Measurements from ENCODE around the gene DOK6.

The DOK6 gene

DNA sequence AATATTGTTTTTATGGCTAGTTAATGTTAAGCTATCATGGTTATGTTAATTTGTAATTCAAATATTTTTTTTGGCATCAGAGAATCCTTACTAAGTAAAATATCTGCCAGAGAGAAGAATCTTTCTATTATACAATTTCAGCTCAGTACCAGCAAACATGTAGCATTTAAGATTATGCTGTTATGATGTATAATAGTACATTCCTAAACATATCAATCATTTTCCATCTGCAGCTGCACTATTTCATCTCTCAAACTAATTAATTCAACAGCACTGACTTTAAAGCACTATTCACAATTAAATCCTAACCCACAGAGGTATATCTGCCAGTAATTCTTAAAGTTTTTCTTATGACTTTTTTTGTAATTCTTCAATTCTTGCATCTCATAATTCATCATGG, 296.4 kb downstream of the DOK6 start:
- no peak for DNase-seq

DNA sequence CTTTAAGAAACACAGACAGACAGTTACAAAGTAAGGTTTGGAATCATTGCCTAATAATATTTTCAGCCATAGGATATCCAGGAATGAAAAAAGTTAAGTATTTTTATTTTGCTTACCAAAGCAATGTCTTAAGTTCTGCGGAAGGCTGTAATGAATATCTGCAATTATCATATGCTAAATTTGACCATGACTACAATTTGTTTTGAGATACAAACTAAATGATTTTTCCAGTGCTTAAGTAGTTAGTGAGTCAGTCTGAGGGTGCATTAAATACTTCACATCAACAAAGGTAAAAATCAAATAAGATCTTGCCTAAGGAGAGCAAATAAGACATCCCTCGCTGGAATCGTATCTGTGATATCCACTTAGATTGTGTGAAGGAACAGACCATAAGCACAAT, 297.0 kb downstream of the DOK6 start:
- DNase-seq, result no peak

DNA sequence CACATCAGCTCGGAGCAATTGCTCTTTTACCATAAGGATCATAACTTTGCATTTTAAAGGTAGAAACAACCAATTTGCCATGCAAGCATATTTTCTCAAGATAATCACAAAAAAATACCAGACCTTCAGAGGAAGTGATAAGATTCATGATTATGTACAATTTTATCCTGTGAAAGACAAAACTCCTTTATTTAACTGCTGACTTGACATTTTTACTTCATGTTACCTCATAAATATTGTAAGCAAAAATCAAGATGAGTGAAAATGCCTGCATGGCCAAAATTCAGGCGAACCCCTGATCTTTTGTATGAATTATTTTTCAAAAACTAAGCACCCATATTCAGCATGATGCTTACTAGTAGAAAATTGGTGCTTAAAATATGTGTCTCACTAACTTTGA, 300.6 kb downstream of the DOK6 start:
- no peak for DNase-seq

DNA sequence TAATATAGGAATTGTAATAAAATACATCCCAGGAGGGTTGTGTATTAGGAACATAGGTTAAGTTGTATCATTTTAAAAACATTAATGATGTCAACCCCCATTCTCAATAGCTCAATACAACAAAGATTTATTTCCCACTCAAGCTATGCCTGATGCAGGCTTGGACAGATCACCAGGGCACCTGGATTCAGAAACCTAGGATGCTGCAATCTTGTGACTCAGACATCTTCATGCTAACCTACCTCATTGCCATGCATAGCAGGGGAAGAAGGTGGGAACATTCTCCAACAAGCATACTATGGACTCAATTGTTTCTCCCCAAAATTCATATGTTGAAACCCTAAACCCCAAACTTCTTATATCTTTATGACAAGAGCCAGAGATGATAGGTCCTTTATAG, 302.8 kb downstream of the DOK6 start:
- DNase-seq, result no peak

DNA sequence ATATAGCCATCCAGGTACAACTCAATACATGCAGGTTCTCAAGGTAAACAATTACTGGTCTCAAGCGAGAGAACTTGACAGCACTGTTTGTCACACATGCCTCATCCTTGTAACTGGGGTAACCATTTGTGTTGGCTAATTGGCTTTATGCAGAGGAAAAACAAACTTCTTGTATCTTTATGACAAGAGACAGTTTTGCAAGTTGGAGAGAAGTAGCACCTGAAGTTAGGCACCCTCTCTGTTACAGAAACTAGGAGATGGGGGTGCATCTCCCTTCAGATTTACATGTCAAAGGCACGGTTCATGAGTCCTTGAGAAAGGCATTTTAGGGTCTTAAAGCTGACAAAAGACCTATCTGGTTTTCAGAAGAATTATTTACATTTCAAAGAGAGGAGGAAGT, 305.3 kb downstream of the DOK6 start:
- no peak for DNase-seq

DNA sequence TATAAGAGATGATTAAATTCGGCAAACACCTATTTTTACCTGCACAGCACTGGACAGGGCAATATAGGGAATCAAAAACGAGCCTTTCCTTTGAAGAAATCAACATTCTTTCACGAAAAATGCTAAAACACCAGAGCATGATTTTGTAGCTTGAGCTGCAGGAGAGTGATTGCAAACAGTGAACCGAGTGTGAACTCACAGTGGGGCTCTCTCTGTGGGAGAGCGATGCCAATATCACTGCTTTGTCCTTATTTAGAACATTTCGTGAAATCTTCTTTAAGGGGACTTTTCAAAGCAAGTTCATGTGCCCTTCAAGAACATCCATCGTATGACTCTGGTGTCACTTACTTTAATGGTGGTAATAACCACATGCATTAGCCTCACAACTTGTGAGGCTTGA, 308.2 kb downstream of the DOK6 start:
- no peak for DNase-seq

DNA sequence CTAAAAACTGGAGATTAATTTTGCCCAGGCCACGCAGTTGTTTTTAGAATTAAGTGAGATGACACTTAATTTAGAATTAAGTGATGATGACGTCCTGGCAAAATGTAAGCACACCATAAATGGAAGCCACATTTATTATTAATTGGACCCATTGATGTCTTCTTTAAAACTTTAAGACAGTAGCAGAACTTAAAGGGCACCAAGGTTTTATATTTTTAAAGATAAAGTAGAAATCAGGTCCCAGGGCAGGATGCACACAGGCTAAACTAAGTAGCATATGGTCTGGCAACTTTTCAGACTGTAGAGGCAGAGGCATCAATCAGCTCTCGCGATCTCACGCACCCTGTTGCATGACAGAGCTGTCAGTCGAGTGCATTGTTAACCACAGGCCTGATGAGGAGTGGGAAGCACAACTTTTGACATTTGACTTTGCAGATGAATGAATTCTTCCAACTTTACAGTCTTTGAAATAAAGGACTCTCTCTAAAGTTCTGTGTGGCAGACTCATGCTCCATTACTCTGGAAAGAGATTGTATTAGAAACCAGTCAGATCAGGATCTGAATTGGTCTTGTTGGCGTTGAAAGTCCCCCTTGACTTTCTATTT, 314.6 kb downstream of the DOK6 start:
- DNase-seq, result no peak

DNA sequence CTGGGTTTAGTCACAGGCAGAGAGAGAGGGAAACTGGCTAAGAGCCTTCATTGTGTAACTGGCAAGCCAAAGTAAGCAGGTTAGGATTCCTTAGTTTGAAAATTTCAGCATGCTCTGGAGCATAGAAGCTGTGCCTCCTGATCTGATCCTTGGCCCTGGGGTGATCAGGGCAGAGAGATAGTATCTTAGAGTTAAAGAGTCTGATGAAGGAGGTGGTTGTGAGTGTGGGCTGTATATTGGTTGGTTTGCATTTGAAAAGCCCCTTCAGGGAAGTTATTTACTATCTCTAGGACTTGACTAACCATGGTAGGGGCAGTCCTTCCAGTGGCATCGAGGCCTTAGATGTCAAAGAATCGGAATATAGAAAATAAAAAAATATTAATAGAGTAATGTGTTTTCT, 316.9 kb downstream of the DOK6 start:
- DNase-seq, result no peak

DNA sequence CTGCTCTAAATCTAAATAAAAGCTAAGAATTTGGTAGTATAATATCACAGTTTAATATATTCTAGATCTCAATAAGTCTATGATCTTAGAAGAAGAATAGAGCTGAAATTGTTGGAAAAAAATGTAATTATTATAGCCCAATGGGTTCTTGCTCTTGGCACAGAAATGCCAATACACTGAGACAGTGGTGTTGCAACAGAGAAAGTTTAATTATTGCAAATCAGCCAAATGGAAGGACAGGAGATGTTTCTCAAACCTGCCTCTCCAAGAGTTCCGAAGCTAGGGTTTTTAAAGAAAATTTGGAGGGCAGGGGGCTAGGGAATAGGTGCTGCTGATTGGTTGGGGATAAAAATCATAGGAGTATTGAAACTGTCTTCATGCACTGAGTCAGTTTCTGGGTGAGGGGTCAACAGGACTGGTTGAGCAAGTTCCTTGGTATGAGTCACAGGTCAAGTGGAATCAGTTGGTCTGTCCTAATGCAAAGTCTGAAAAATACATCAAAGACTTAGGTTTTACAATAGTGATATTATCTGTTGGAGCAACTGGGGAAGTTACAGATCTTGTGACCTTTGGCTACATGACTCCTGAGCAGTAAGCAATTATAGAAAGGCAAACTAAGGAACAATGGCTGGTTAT, 318.3 kb downstream of the DOK6 start:
- DNase-seq, result no peak

DNA sequence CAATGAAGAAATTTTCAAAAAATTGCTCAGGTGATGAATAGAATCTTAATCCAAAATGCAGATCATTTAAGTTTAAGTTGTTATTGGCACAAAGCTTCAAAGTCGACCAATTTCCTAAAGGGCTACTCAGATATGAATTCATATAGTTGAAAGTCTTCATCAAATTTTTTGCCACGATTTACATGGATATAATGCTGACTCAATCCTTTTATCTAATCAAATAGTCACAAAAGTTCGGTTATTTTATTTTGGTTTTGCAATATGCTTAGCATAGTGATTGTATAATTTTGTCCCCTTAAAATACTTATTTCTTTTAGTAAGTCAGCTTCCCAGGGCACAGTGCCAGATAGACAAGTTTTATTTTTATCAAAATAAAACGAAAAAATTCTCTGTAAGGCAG, 319.7 kb downstream of the DOK6 start:
- DNase-seq, result no peak

DNA sequence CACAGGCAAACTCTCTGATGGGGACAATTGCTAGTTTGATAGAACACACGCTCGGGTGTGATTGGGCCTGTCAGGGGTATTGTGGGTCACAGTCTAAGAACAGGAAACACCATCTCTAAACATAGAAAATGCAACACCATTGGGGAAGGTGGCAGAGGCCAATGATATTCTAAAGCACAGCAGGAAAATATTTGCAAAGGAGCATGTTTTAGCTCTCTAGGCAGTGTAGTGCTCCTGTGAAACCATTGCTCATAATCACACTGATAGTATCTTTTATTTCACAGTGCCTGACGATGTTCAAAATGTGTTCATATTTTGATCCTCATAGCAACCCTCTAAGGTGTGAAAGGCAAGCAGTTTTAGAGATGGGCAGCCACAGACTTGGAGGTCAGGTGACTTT, 322.7 kb downstream of the DOK6 start:
- no peak for DNase-seq

DNA sequence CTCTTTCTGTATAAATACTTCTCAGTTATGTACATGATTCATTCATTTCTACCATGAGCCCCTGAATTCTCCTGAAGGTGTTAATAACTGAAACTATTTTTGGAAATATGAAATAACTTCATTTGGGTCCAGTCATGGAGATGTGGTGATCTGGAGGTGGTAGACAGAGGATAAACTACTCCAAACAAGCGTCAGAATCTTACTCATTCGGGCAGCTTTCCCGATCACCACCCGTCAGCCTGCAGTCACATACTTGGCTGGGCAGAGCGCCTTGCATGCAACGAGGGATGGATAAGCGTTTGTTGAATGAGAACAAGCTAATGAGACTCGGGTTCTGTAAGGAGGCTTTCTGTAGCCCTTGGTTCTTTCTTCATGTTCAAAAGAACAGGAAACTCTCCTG, 324.3 kb downstream of the DOK6 start:
- DNase-seq, result no peak

DNA sequence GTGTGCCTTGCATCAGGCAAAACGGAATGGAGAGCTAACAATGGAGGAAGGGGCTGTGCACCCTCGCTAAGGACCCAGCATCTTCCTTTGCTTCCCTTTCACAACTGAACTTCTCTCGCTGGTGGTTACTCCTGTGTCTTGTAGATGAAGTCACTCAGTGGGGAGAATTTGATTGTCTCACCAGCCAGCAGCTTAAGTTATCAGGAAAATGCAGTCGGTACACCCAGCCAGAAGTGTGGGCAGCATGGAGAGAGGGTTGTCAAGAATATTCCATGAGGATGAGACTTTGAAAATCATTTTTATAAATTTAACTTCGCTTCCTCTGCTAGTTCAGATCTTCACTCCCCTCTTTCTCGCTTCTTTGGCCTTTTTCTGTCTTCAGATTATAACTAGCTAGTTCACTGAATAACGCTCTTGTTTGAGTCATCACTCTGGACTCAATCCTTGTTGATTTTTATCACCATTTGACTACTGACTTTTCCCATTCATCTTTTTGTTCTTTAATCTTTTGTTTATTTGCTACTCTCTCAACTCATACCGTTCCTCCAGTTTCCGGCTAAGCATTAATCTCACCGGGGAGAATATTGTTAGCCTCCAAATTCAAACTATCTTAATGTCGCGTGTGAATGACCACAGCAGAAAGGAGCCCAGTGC, 325.3 kb downstream of the DOK6 start:
- no peak for DNase-seq

DNA sequence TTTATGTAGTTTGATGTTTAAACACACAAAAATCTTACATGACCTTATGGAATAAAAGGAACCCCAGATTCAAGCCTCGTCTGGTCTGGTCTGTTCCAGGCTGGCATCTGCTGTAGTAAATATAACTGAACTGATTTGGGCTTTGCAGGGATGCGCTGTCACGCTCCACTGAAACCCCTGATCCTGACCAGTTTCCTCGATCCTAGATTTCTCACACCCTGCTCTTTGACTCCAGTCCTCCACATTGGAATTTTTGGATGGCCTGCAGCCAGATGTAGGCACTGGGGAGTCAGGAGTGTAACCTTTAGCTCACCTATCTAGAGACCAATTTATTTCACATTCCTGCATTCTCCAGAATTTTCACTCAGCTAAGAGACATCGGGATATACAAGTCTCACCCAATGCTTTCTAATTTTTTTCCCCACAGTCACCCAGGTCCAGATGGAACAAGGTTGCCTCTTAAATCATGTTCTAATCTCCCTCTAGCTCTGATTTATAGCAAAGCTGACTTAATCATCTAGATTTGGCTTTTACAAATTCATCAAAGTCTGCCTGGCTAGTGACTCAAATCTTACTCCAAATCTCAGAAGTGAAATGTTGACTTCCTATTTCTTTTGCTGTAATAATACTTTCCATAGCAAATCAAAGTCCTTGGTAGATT, 327.4 kb downstream of the DOK6 start:
- no peak for DNase-seq

DNA sequence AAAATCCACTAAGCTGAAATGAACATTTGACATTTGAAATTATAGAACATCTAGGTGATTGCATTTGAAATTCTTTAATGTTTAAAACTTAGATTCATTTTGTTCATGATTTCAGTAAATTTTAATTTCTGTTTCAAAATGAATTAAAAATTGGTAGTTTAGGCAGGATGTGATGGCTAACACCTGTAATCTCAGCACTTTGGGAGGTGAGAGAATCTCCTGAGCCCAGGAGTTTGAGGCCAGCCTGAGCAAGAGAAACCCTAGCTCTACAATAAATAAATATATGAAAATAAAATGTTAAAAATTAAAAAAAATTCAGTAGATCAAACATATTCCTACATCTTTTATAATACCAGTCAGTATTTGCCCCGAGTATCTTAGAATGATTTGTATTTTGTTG, 330.0 kb downstream of the DOK6 start:
- no peak for DNase-seq

DNA sequence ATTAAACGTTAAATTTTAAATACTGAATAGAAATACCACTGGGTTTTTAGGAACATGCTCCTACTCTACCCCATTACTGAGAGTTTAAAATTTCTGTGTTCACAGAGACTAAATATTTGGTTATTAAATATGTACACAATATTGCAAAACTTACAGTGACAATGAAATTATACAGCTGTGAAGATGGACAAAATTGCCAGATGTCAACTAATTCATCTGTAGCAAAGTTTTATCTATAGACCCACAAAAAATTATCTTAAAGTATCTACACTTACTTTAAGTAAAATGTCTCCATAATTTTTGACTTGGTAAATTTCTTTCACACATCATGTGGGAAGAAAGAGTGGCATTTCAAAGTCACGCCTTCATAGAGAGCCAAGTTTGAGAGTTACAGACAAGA, 333.8 kb downstream of the DOK6 start:
- no peak for DNase-seq

DNA sequence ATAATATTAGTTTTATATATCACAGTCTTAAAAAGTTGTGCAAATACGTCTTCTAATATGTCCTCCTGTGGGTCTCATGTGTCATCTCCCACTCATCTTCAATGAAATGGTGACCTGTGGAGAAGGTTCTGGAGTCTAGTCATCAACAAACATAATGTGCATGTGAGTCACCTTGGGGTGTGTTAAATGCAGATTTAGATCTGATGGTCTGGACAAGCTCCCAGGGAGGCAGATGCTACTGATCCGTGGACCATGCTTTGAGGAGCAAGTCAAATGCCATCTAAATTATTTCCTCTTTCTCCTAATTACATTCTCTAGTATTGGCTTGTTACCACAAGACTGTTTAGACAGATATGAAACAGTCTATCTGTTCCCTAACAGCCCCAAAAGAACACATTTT, 336.0 kb downstream of the DOK6 start:
- DNase-seq, result no peak

DNA sequence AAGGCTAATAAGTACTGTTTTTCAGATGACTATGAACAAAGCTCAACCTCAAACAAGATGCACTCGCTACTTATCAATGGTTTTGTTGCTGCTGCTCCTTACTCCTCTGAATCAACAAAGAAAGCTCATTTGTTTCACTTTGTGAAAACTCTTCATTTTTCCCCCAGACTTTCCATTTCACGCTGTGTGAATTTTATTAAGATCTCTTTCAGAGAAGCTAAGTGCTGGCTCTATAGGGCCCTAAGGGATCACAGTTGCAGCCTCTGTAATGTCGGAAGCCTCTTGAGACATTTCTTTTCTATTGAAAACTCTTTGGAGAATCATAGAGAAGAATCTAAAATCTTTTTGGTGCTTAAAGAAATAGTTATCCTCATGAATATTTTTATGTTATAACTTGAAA, 337.2 kb downstream of the DOK6 start:
- no peak for DNase-seq

DNA sequence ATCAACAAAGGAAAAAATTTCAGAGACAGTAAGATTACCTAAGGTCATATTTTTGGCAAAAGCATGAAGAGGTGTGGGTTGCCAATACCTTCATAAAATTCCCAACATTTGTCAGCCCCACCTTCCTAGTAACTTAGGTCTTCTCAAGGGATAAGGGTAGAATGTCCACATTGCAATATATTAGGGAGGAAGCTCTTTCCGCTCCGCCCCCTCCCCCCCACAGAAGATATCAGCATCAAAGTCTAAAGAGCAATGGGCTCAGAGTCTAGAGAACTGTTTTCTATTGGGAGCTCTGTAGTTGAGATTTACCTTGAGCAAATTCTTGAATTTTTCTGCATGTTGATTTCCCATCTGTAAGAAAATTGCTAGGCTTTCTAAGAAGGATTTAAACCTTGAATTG, 346.7 kb downstream of the DOK6 start:
- no peak for DNase-seq

DNA sequence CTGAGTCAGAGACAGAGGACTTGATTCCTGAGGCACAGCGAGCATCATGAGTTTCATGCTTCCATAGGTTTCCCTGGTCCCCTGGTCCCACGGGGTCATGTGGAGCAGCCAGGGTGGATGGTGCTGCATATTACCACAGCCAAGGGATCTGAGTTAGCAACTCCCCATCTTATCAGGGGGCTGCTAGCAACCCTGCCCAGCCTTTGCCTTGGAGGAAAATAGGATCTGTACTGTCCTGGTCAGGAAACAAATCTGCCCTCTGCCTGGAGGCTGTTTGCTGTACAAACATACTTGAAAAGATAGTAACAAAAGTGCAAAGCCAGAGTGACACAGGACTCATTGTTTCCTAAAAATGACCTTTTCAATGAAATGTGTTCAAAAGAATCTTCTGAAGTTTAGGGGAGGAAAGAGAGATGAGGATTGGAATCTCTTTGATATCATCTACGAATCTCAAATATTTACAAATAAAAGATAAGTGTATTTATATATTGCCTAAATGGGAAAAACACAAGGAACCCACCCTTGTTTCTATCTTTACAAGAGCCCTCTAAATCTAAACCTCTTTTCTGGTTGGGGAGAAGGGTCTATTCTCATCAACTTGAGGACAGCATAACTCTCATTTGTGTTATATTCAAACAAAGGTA, 352.2 kb downstream of the DOK6 start:
- DNase-seq, result no peak

DNA sequence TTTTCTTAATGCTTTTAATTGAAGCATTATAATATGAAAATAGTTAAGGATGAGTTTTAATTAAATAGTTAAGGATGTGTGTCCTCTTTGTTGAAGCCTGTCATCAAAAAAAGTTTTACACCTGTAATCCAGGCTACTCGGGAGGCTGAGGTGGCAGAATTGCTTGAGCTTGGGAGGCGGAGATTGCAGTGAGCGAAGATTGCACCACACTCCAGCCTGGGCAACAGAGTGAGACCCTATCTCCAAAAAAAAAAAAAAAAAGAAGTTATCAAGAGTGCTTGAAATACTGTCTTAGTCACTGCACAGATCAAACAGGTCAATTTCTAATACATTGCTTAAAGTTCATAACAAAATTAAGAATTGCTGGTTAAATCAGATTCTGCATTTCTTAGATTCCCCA, 353.4 kb downstream of the DOK6 start:
- DNase-seq, result no peak

DNA sequence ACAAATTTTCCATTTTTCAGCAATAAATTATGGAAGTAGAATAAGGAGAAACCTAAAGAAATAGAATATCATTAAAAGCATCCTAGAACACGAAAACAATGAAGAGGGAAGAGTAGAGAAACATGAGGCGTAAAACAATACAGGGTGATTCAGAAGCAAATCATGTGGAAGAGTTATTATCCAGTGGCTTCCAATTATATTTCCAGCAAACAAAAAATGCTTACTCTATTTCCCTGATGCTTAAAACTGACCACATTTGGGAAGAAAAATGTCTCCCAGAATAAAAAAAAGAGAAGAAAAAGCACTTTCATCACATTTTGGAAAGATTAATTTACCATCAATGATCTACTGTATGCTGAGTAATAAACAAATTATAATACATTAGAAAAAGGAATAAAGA, 354.4 kb downstream of the DOK6 start:
- no peak for DNase-seq

DNA sequence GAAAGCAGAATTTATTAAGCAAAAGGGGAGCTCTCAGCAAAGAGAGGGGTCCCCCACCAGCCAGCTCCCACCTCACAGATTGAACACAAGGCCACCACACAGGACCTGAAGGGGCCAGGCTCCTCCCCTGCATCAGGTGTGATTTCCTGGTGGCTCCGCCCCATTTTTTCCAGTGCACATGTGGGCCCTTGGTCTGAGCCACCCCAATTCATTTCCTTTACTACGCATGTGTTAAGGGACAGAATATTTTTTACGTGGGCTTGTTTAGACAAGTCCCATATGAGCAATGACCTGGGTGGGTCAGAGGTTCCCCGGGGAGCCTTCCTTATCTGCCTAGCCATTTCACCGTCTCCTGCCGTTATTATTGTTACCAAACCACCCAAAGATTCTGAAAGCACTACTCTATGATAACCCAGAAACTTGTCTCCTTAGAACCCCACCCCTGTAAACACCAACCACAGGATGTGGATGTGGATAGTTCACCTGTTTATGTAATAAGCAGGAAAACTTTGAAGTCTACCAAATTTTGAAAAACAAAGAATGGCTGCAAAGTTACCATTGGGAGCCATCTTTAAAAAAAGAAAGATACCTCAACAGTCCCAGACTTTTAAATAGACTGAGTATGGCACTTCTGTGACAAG, 355.3 kb downstream of the DOK6 start:
- DNase-seq, result no peak

Data from KG1 (cell line).